ENCODE results near the gene SMARCAL1. TPM values are rescaled to one million over a fixed set of nuclear protein-coding genes. Genes with fewer than 3 reads are reported as not detected.
A peak's percentile ranks its signal among the peaks of the same experiment; 100 is the strongest.

Gene SMARCAL1
- total and polyA plus RNA-seq, 2 of the 13 experiments (the other 11 are each of a cell fraction or from before 2014, with no cell fraction given), result 12.7 to 21.3 TPM

DNA sequence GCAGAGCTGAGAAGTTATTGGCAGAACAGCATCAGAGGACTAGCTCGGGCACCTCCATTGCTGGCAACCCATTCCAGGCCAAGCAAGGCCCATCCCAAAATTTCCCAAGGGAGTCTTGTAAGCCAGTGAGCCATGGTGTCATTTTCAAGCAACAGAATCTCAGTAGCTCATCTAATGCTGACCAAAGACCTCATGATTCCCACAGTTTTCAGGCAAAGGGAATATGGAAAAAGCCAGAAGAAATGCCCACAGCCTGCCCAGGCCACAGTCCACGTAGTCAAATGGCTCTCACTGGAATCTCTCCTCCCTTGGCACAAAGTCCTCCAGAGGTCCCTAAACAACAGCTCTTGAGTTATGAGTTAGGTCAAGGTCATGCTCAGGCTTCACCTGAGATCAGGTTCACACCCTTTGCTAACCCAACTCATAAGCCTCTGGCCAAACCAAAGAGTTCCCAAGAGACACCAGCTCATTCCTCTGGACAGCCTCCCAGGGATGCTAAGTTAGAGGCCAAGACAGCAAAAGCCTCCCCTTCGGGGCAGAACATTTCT, 2.6 kb downstream of the SMARCAL1 start (continued):
- TF ChIP-seq CEBPB (IDR thresholded peaks at IDR 0.05; ENCODE audit: borderline replicate concordance, low read depth, low read length) (no peak), MED8 (CRISPR knock-in tag; IDR thresholded peaks at IDR 0.05; ENCODE audit: insufficient replicate concordance) (no peak), ATAD3A (CRISPR knock-in tag; IDR thresholded peaks at IDR 0.05) (no peak), SMYD3 (CRISPR knock-in tag; IDR thresholded peaks at IDR 0.05) (no peak), RXRA (CRISPR knock-in tag; IDR thresholded peaks at IDR 0.05) (peak; percentile 34; the same call in 1 of the 2 replicates), ZNF484 (CRISPR knock-in tag; IDR thresholded peaks at IDR 0.05; ENCODE audit: borderline replicate concordance, low read depth) (no peak), ZFP36 (IDR thresholded peaks at IDR 0.05; ENCODE audit: borderline replicate concordance, low read depth, low read length, partially characterized antibody) (no peak), SMARCE1 (IDR thresholded peaks at IDR 0.05; ENCODE audit: borderline replicate concordance) (no peak), ZBTB1 (CRISPR knock-in tag; IDR thresholded peaks at IDR 0.05; ENCODE audit: borderline replicate concordance) (no peak), ZMYM4 (CRISPR knock-in tag; IDR thresholded peaks at IDR 0.05) (peak; percentile 51; the same call in 1 of the 2 replicates), ZBTB42 (CRISPR knock-in tag; IDR thresholded peaks at IDR 0.05) (no peak), NFKB2 (CRISPR knock-in tag; IDR thresholded peaks at IDR 0.05; ENCODE audit: borderline replicate concordance) (no peak)
- TF ChIP-seq, protein P1, sequence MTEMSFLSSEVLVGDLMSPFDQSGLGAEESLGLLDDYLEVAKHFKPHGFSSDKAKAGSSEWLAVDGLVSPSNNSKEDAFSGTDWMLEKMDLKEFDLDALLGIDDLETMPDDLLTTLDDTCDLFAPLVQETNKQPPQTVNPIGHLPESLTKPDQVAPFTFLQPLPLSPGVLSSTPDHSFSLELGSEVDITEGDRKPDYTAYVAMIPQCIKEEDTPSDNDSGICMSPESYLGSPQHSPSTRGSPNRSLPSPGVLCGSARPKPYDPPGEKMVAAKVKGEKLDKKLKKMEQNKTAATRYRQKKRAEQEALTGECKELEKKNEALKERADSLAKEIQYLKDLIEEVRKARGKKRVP (CRISPR knock-in tag; IDR thresholded peaks at IDR 0.05), result no peak
- TF ChIP-seq, protein P2, sequence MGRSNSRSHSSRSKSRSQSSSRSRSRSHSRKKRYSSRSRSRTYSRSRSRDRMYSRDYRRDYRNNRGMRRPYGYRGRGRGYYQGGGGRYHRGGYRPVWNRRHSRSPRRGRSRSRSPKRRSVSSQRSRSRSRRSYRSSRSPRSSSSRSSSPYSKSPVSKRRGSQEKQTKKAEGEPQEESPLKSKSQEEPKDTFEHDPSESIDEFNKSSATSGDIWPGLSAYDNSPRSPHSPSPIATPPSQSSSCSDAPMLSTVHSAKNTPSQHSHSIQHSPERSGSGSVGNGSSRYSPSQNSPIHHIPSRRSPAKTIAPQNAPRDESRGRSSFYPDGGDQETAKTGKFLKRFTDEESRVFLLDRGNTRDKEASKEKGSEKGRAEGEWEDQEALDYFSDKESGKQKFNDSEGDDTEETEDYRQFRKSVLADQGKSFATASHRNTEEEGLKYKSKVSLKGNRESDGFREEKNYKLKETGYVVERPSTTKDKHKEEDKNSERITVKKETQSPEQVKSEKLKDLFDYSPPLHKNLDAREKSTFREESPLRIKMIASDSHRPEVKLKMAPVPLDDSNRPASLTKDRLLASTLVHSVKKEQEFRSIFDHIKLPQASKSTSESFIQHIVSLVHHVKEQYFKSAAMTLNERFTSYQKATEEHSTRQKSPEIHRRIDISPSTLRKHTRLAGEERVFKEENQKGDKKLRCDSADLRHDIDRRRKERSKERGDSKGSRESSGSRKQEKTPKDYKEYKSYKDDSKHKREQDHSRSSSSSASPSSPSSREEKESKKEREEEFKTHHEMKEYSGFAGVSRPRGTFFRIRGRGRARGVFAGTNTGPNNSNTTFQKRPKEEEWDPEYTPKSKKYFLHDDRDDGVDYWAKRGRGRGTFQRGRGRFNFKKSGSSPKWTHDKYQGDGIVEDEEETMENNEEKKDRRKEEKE (IDR thresholded peaks at IDR 0.05), result no peak
- TF ChIP-seq, protein P3, sequence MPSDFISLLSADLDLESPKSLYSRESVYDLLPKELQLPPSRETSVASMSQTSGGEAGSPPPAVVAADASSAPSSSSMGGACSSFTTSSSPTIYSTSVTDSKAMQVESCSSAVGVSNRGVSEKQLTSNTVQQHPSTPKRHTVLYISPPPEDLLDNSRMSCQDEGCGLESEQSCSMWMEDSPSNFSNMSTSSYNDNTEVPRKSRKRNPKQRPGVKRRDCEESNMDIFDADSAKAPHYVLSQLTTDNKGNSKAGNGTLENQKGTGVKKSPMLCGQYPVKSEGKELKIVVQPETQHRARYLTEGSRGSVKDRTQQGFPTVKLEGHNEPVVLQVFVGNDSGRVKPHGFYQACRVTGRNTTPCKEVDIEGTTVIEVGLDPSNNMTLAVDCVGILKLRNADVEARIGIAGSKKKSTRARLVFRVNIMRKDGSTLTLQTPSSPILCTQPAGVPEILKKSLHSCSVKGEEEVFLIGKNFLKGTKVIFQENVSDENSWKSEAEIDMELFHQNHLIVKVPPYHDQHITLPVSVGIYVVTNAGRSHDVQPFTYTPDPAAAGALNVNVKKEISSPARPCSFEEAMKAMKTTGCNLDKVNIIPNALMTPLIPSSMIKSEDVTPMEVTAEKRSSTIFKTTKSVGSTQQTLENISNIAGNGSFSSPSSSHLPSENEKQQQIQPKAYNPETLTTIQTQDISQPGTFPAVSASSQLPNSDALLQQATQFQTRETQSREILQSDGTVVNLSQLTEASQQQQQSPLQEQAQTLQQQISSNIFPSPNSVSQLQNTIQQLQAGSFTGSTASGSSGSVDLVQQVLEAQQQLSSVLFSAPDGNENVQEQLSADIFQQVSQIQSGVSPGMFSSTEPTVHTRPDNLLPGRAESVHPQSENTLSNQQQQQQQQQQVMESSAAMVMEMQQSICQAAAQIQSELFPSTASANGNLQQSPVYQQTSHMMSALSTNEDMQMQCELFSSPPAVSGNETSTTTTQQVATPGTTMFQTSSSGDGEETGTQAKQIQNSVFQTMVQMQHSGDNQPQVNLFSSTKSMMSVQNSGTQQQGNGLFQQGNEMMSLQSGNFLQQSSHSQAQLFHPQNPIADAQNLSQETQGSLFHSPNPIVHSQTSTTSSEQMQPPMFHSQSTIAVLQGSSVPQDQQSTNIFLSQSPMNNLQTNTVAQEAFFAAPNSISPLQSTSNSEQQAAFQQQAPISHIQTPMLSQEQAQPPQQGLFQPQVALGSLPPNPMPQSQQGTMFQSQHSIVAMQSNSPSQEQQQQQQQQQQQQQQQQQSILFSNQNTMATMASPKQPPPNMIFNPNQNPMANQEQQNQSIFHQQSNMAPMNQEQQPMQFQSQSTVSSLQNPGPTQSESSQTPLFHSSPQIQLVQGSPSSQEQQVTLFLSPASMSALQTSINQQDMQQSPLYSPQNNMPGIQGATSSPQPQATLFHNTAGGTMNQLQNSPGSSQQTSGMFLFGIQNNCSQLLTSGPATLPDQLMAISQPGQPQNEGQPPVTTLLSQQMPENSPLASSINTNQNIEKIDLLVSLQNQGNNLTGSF (CRISPR knock-in tag; IDR thresholded peaks at IDR 0.05), result no peak
- TF ChIP-seq, protein P4, sequence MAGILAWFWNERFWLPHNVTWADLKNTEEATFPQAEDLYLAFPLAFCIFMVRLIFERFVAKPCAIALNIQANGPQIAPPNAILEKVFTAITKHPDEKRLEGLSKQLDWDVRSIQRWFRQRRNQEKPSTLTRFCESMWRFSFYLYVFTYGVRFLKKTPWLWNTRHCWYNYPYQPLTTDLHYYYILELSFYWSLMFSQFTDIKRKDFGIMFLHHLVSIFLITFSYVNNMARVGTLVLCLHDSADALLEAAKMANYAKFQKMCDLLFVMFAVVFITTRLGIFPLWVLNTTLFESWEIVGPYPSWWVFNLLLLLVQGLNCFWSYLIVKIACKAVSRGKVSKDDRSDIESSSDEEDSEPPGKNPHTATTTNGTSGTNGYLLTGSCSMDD (CRISPR knock-in tag; IDR thresholded peaks at IDR 0.05), result no peak
- TF ChIP-seq, protein P5, sequence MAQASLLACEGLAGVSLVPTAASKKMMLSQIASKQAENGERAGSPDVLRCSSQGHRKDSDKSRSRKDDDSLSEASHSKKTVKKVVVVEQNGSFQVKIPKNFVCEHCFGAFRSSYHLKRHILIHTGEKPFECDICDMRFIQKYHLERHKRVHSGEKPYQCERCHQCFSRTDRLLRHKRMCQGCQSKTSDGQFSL (CRISPR knock-in tag; IDR thresholded peaks at IDR 0.05), result no peak
